22Rv1 (cell line): ENCODE results near the gene ACER1.

Experiments
- H3K27ac ChIP-seq: fragments of 450-650 bp; 2 replicates; pipeline ENCODE4 v1.5.1; 2017
- ZFX ChIP-seq: fragments of 450-650 bp; IDR thresholded peaks from 2 replicates; pipeline ENCODE4 v1.6.1; 2017; ENCODE audit warnings: antibody characterized with exemption, borderline replicate concordance
- TF ChIP-seq, protein P1 (sequence below): fragments of 450-650 bp; IDR thresholded peaks from 2 replicates; pipeline ENCODE4 v1.5.1; 2017; ENCODE audit warnings: mild to moderate bottlenecking

Gene ACER1, protein sequence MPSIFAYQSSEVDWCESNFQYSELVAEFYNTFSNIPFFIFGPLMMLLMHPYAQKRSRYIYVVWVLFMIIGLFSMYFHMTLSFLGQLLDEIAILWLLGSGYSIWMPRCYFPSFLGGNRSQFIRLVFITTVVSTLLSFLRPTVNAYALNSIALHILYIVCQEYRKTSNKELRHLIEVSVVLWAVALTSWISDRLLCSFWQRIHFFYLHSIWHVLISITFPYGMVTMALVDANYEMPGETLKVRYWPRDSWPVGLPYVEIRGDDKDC

DNA sequence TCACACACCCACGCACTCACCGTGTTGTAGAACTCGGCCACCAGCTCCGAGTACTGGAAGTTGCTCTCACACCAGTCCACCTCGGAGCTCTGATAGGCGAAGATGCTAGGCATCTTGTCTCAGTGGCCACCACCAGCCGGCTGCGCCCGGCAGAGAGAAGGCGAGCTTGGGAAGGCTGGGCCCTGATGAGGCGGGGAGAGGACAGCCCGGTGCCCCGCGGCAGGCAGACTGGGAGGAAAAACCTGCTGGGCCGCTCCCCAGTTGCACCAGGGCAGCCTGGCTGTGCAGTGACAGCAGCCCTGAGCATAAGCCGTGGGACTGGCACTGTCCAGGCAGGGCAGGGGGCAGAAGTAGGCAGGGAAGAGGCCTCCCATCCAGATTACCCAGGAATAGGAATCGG, at the start of gene ACER1:
ACER1 (minus strand) TSS at position 174 of the 400 bp plus-strand sequence; CDS start at position 113, 61 bp downstream.
- no peak for TF ChIP-seq ZFX
- TF ChIP-seq, protein P1, sequence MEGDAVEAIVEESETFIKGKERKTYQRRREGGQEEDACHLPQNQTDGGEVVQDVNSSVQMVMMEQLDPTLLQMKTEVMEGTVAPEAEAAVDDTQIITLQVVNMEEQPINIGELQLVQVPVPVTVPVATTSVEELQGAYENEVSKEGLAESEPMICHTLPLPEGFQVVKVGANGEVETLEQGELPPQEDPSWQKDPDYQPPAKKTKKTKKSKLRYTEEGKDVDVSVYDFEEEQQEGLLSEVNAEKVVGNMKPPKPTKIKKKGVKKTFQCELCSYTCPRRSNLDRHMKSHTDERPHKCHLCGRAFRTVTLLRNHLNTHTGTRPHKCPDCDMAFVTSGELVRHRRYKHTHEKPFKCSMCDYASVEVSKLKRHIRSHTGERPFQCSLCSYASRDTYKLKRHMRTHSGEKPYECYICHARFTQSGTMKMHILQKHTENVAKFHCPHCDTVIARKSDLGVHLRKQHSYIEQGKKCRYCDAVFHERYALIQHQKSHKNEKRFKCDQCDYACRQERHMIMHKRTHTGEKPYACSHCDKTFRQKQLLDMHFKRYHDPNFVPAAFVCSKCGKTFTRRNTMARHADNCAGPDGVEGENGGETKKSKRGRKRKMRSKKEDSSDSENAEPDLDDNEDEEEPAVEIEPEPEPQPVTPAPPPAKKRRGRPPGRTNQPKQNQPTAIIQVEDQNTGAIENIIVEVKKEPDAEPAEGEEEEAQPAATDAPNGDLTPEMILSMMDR: no peak
- no peak within 1 kb of the TSS for H3K27ac ChIP-seq

DNA sequence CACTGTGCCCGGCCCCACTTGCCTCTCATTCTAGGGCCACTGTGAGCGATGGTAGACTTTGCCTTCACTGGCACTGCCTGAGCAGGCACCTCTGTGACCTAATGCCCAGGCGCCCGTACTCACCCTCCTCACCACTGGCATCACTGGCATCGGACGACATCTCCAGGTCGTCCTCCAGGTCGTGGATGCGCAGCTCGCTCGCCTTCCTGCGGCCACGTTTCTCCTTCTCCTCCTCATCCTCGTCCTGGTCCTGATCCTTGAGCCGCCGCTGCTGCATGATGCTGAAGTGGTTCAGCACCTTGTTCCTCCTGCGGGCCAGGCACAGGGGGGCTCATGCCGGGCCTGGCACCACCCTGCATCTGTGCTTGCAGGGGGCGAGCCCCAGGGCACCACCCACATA, 49.8 kb upstream of the ACER1 start:
- H3K27ac ChIP-seq: no peak overlapping the region
- TF ChIP-seq, protein P1: no peak
- TF ChIP-seq ZFX: no peak

DNA sequence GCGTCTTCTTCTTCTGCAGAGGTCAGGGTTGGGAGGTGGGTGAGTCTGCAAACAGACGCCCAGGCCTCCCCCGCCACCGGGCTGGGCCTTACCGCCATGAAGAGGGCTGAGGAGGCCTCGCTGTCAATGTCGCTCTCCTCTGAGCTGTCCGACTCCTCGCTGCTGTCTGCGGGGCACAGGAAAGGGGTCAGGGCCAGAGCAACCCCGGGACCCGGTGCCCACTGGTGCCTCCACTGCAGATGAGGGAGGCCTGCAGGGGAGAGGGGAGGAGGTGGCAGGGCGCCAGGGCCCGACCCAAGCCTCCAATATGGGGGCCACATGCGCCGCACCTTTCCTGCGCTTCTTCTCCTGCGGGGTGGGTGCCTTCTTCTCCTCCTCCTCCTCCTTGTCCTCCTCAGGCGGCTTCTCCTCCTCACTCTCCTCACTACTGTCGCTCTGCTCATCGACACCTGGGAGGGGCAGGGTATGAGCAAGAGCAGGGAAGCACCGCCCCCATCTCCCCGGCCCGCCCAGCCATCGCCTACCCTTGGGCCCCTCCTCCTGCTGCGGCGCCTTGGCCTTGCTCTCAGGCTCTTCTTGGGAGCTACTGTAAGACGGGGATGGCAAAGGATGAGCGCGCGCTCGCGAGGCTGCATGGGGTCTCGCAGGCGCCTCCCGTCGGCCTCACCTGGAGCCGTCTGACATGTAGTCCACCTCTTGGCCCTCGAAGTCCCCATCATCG, 47.8 kb upstream of the ACER1 start:
- TF ChIP-seq, protein P1: no peak
- no peak for TF ChIP-seq ZFX
- H3K27ac ChIP-seq: no peak overlapping the region

DNA sequence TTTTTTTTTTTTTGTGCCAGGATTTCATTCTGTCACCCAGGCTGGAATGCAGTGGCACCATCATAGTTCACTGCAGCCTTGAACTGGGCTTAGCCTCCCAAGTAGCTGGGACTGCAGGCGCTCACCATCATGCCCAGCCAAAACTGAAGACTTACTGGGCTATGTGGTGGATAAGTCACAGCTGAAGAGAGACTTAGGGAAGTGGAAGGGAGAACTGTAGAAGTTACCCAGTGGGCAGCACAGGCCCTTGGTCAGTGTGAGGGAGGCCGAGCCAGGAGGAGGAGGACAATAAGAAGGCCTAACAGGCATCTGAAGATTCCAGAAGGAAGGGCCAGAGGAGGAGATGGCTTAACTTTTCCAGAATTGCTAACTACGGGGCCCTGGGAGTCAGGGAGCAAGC, 46.3 kb upstream of the ACER1 start:
- TF ChIP-seq, protein P1: no peak
- TF ChIP-seq ZFX: no peak
- no peak overlapping the region for H3K27ac ChIP-seq

DNA sequence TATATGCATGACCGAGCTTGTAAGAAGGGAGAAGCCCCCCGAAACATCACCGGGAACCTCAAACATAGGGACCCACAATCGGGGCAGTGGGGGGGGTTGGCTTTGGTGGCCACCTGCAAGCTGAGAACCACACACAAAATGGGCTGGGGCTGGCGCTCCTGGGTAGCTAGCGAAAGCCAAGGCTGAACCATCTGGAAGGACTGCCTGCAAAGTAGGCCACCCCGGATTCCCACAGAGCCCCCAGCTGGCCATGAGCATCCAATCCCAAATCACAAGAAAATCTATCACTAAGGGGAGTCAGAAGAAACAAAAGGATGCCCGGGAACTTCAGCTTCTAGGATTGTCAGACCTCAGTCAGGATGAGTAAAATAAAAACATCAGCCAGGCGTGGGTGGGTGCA, 45.1 kb upstream of the ACER1 start:
- no peak overlapping the region for H3K27ac ChIP-seq
- TF ChIP-seq, protein P1: no peak
- TF ChIP-seq ZFX: no peak

DNA sequence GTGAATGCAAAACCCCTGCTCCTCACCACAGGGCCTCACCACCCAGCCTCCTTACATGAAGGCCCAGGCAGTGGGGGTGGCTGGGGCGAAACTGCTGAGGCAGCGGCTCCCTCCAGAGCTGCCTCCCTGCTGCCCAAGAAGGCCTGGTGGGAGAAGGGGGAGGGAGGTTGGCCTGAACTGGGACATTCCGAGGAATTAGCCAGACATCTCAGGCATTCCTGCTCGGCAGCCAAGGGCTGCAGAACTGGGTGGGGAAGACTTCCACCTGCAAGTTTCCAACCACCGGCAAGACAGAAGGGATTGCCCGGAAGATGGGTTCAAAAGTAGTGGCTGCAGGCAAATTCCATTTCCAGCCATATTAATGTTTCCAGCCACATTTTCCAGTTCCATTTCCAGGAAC, 44.6 kb upstream of the ACER1 start:
- H3K27ac ChIP-seq: no peak overlapping the region
- TF ChIP-seq, protein P1: no peak
- no peak for TF ChIP-seq ZFX
